Measurements from ENCODE around the gene PAX8.
"Not testable (repeated sequence)": the region's sequence is repeated elsewhere in the genome, so short reads cannot be mapped to it uniquely, and the experiment has no call there.

The PAX8 gene

DNA sequence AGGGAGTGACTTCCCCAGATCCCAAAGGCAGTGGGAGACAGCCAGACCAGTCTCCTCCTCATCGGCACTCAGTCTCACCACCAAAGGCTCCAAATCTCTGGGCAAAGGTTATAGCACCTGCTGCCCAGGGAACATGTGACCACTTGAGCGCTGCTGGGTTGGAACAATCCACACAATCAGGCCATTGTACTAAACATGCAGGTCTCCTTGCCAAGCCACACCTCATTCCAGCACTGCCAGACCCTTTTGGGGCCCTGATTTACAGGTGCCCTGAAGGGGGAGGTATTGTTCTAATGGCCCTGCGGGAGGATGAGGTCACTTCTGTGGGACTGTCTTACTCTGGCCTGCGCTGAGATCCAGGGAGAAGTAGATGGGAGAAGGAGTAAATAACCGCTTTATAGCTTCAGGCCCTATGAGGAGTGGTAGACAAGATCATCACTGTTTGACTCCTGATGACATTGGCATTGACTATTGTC lies 10.0 kb upstream of the PAX8 start:
- DNase-seq: not testable (repeated sequence)

DNA sequence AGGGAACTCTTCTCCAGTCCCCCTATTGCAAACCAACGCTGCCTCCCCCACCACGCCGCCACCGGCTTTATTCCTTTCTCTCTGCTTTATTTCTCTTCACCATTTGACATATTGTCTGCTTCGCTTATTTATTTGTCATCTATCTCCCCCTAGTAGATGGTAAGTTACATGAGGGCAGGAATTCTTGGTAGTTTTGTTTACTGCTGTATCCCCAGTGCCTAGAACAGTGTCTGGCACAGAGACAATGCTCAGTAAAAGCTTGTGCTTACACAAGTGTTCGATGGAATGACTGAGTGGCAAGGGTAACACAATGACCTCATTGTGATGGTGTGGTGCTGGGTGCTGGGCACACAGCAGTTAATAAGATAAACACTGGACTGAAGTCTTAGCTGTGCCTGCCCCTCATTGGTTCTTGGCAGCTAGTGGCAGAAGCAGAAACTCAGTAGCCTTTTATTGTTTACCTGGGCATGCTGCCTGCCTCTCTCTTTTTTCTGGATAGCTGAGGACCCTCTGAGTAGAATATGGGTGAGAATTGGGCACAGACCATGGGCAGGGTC lies 9.5 kb upstream of the PAX8 start:
- DNase-seq: not testable (repeated sequence)

DNA sequence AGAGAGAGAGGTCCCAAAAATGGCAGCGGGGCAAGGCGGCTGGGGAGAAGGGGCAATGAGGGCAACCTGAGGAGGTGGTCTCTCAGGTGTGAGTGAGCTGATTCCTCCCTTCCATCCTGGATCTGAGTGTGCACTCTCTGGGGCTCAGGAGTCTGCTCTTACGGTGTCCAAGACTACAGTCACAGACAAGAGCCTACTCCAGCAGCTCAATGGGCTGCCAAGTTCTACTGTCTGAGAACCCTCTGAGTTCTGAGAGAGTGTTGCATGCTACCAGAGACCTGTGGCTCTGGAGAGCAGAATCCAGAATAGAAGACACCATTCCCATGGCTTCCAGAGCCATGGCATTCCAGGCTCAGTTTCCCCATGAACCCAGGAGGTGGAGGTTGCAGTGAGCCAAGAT lies 7.1 kb upstream of the PAX8 start:
- no peak for DNase-seq

DNA sequence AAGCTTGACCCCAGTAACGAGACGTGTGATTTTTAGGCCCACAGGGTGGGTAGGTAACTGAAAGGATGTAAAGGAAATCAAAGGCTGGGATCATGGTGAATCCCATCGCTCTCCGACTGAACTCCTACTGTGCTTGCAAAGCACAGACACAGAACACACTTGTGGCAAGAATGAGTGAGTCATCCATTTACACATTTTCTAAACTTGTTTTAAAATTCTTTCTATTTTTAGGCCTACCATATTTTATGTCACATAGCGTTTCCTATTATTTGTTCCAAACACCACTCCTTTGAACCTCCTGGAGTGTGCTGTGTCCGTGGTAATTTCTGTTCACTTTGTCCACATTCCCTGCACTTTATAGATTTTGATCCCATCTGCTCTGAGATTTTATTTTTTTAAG lies 6.3 kb upstream of the PAX8 start:
- not testable (repeated sequence) for DNase-seq

DNA sequence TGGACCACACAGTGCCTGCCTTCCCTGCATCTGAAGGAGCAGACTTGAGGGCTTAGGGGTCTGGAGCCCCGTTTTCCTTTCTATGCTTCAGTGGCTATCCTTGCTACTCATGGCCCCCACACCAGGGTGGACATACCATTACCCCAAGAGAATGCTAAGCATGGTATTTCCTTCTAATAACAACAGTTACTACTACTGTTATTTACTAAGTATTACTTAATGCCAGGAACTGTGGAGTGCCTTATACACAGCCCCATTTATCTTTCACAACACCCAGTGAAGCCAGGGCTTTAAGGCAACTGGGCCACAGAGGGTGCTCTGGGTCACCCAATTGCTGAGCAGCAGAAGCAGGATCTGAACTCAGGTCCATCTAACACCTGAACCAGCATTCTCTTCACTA lies 5.8 kb upstream of the PAX8 start:
- no peak for DNase-seq

DNA sequence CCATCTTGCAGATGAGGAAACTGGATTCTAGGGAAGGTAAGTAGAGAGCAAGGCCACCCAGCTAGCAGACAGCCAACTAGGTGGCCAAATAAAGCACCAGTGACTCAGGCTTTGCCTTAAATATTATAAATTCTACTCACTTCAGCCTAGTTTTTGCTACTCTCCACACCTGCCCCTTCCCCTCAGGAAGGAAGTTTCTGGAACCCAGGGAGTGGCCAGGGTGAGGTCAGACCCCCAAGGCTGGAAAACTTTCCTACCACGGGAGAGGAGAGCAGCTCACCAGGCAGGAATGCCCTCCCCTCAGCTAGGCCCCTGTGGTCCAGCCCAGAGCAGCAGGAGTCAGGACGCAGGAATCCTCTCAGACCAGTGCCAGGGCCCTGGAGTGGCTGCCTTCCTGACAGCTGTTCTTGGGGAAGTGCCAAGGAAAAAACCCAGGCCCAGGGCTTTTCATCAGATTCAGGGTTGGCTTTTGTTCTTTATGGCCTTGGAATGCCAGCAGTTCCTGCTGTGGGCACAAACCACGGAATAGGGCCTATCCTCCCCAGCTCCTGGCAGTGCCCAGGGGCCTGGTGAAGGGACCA lies 5.1 kb upstream of the PAX8 start:
- no peak for DNase-seq

- DNase-seq: peak in 1 of 2 donors; percentile 10
Observed at GRCh38 chr2:113282747-113283533, 4.2 kb upstream of the PAX8 start.

DNA sequence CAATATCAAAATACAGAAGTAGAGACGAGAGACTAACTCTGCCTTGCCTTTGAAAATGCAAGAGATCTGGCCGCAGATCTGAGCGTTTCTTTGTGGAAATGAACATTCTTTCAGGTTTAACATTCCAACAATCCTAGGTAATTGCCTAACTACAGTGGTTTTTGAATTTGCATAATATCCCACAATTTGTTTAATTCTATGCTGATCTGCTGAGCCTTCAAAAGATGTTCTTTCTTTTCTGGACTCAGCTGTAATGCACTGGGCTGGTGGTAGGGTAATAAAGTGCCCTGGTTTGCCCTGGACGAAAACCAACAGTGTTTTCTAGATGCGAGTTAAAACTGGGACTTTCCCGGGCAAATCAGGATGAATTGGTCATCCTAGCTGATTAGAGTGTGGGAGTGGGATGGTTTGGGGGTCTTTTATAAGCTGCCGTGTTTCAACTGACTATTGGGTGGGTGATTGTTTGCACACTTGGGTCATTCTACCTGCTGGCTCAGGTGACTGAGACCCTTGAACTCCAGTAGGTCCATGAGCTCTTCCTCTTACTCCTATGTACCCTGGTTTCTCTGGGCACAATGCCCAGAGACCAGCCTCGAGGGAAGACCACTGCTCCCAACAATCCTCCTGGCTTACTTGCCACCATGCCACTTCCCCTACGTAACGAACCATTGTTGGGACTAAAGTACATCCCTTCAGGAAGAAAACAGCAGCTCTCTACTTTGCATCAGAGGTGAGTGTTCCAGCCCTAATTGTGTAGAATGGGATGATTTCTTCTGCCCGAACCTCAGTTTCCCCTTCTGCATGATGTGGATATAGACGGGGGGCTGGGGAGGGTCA lies 3.4 kb upstream of the PAX8 start:
- no peak for DNase-seq

DNA sequence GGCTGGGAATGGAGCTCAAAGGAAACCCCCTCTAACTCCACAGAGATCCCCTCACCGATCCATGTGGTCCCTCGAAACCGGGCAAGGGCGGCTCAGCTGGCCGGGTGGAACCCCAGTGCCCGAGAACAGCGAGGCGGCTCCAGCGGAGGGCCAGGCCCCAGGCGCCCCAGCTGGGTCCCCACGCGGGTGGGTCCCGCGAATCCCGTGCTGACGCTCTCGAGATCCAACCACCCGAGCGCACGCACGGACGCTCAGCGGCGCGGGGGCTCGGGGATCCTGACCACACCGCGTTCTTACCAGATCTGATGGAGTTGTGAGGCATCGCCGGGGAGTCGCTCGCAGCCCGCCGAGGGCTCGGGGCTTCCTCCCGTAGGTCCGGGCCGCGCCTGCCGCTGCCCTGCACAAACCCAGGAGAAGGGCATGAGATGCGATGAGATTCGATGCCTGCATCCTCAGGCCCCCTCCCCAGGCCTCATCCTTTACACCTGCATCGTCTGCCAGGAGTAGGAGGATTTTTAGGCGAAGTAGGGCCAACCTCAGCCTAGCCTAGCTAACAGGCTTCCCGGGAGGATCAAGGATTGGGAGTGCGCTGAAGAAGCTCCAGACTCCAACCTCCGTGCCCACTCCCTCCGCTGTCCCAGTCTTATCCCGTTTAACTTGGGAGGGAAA lies 514 bp downstream of the PAX8 start:
- DNase-seq: no peak

DNA sequence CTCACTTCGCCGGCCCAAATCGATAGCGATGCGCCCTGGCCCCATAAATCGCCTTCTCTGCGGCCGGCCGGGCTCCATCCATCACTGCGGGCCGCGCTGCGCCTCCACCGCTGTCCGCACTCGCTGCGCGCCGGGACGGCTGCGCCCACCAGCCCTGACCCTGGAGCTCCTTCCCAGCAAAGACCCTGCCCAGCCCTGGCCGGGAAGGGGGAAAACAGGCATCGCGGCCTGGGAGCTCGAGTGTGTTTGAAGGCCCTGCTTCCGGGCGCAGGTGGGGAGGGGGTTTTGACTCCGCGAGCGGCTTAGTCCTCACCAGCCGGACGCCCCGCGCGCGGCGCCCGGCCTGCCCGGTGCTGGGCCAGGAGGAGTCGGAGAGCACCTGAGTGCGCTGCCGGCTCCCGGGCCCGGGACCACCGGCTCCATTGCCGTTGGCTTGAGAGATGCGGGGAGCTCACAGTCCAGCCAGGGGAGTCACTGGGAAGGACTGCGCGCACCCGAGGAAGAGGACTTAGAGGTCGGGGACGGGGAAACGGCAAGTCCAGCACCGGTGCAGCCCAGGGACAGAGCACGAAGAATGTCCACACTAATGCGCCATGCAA lies 1.1 kb downstream of the PAX8 start:
- DNase-seq: no peak

- DNase-seq: no peak
Observed at GRCh38 chr2:113276761-113277425, 1.8 kb downstream of the PAX8 start.

DNA sequence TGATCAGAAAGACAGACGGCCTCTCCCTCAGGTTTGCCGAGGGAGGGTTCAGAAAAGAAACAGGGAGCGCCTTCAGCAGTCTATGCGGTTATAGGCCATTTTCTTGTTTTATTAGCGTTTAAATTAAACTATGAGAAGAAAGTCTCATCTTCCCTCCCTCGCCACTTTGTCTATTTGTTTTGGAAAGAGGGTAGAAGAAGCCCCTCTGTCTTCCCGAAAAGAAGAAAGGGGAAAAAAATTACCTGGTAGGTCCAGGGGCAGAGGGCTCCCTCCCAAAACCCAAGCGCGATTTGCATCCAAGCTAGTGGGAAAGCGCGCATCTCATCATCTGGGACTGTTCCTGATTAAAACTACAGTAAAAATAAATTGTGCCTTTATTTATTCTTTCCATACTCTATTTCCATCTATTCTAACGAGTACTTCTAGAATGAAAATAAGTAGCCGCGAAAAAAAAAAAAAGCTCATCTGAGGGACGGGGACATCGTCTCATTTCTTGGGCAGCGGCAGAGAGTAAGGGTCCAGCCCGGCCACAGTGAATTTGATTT lies 2.4 kb downstream of the PAX8 start:
- DNase-seq: no peak

- no peak for DNase-seq
Observed at GRCh38 chr2:113275556-113276215, 3.0 kb downstream of the PAX8 start.

DNA sequence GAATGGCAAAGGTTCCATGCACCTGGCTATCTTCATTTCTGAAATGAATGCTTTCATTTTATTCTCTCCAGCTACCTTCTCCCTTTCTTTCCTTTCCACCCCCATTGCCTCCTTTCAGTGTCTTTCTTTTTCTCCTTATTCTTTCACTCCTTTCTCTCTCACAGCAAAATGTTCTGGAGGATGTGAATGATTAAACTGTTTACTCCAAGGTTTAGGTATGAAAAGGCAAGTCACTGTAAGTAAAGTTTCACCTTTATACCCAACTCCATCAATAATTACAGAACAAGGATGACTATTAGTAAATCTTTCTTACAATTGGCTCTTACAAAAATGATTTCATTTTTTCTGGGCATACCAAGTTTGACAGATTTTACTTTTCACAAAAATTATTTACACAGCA lies 4.3 kb downstream of the PAX8 start:
- no peak for DNase-seq

DNA sequence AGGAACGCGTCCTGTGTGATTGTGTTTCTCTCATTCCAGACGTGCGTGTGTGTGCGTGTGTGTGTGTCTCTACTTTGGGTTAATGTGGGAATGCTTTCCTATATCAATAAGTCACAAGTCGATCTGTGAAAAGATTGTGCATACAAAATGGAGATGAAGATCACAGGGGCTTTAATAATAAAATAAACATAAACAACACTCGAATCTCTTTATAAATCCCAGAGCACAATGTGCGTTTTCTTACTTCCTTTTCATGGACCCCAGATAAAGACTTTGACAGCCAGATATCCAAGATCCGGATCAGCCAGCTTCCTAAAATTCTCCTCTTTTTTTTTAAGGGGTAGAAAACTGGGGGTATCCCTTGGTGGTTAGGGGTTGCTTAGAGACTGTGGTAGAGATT lies 4.7 kb downstream of the PAX8 start:
- DNase-seq: no peak

- peak in 1 of 2 donors; percentile 25 for DNase-seq
Observed at GRCh38 chr2:113273027-113273551, 5.6 kb downstream of the PAX8 start.

- no peak for DNase-seq
Observed at GRCh38 chr2:113272477-113272876, 6.2 kb downstream of the PAX8 start.

GRCh38 chr2:113268621-113269360 lies 9.9 kb downstream of the PAX8 start:
- no peak for DNase-seq

DNA sequence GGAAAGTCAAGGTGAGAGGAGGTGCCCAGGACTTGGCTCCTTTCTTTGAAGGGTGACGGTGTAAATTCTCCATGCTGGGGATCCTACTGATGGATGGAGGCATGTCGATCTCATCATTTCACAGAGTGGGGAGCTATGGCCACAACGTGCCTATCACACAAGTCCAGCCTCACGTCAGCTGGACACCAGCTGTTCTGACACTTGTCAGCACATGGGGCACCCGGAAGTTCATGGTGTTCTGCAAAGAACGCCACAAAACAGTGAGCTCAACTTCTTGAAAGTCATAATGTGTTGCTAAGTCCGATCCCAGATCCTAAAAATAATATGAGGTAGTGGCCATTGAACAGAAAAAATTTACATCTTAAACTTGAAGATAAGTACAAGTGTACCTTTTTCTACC lies 12.3 kb downstream of the PAX8 start:
- no peak for DNase-seq

Measured in bone marrow (tissue), 2 donors.